HT1080 (cell line): ENCODE measurements around the gene PROM2. TPM values are rescaled to one million over a fixed set of nuclear protein-coding genes. Genes with fewer than 3 reads are reported as not detected.
A peak's percentile ranks its signal among the peaks of the same experiment; 100 is the strongest.
"Not testable (repeated sequence)": the region's sequence is repeated elsewhere in the genome, so short reads cannot be mapped to it uniquely, and the experiment has no call there.

ENCODE experiments used
- DNase-seq: peaks from one replicate; pipeline ENCODE4 v3.0.0-alpha.2; 2015; ENCODE audit warnings: low read depth
- polyA plus RNA-seq, 2 experiments: library from polyadenylated mRNA; depleted of rRNA; stranded (reverse); fragments of >200 nt; gene quantifications; 2 replicates each; pipeline ENCODE4 v1.2.3, GENCODE V29; 2015
- total RNA-seq: library from RNA; depleted of rRNA; stranded (reverse); fragments of >200 nt; shearing (Covaris generic); gene quantifications from 2 replicates; pipeline ENCODE4 v1.2.3, GENCODE V29; 2014; rRNA removed

Gene PROM2
- total RNA-seq: not detected in 2 replicates
- 0.03 and 0.14 TPM in 2 replicates for polyA plus RNA-seq (2015; cell fraction: cytosol; rRNA removed)
- 0.33 and 0.46 TPM in 2 replicates for polyA plus RNA-seq (2015; cell fraction: nucleus; rRNA removed)

- no peak for DNase-seq
Observed at GRCh38 chr2:95274291-95275150, at the start of gene PROM2. Gene PROM2 (plus strand): TSS chr2:95274449. CDS start chr2:95274586, 137 bp downstream.

- no peak for DNase-seq
Observed at GRCh38 chr2:95225658-95226057, 48.6 kb upstream of the PROM2 start.

GRCh38 chr2:95231723-95232122, 42.5 kb upstream of the PROM2 start:
- DNase-seq: peak; percentile 69

GRCh38 chr2:95232232-95232631, 42.0 kb upstream of the PROM2 start:
- no peak for DNase-seq

- DNase-seq: no peak
Observed at GRCh38 chr2:95234286-95234785, 39.9 kb upstream of the PROM2 start.

GRCh38 chr2:95234816-95235215, 39.4 kb upstream of the PROM2 start:
- DNase-seq: no peak

- no peak for DNase-seq
Observed at GRCh38 chr2:95238131-95238530, 36.1 kb upstream of the PROM2 start.

GRCh38 chr2:95240091-95240490, 34.2 kb upstream of the PROM2 start:
- DNase-seq: no peak

GRCh38 chr2:95240556-95240955, 33.7 kb upstream of the PROM2 start:
- DNase-seq: no peak

- not testable (repeated sequence) for DNase-seq
Observed at GRCh38 chr2:95242084-95242483, 32.2 kb upstream of the PROM2 start.

- DNase-seq: no peak
Observed at GRCh38 chr2:95258271-95258670, 16.0 kb upstream of the PROM2 start.

GRCh38 chr2:95260028-95261023, 13.9 kb upstream of the PROM2 start:
- DNase-seq: no peak

GRCh38 chr2:95261602-95262001, 12.6 kb upstream of the PROM2 start:
- DNase-seq: no peak

- DNase-seq: no peak
Observed at GRCh38 chr2:95262896-95263542, 11.2 kb upstream of the PROM2 start.

- no peak for DNase-seq
Observed at GRCh38 chr2:95264624-95265023, 9.6 kb upstream of the PROM2 start.

- DNase-seq: no peak
Observed at GRCh38 chr2:95265182-95265581, 9.1 kb upstream of the PROM2 start.

GRCh38 chr2:95266781-95267430, 7.3 kb upstream of the PROM2 start:
- DNase-seq: no peak

GRCh38 chr2:95267458-95268210, 6.6 kb upstream of the PROM2 start:
- no peak for DNase-seq

GRCh38 chr2:95268211-95269035, 5.8 kb upstream of the PROM2 start:
- DNase-seq: no peak
